HG02623 (cell line): ENCODE data around the gene KRTAP2-1.
"Not testable (repeated sequence)": the region's sequence is repeated elsewhere in the genome, so short reads cannot be mapped to it uniquely, and the experiment has no call there.

Experiments
- ATAC-seq: cut with Tn5 transposase; IDR thresholded peaks from one replicate; pipeline ENCODE4 v1.9.1; 2021; ENCODE audit warnings: moderate library complexity; ENCODE audit not compliant: unreplicated experiment

KRTAP2-1 gene, protein sequence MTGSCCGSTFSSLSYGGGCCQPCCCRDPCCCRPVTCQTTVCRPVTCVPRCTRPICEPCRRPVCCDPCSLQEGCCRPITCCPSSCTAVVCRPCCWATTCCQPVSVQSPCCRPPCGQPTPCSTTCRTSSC

DNA sequence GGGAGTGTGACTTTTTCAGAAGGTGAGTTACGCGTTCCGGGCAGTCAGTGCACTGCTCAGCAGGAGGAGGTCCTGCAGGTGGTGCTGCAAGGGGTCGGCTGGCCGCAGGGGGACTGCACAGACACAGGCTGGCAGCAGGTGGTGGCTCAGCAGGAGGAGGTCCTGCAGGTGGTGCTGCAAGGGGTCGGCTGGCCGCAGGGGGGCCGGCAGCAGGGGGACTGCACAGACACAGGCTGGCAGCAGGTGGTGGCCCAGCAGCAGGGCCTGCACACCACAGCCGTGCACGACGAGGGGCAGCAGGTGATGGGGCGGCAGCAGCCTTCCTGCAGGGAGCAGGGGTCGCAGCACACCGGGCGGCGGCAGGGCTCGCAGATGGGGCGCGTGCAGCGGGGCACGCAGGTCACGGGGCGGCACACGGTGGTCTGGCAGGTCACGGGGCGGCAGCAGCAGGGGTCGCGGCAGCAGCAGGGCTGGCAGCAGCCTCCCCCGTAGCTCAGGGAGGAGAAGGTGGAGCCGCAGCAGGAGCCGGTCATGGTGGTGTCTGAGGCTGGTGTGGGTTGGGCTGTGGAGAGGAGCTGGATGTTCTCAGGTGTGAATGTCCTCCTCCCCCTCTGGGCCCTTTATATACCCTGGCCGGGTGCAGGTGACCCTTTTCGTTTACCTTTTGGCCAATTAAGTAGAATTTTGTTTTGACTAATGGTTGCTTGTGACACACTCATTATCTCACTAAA lies at the start of gene KRTAP2-1:
Gene KRTAP2-1 (minus strand): TSS at position 582 of the 731 bp plus-strand sequence. CDS start 49 bp downstream, at position 533.
- not testable (repeated sequence) for ATAC-seq

DNA sequence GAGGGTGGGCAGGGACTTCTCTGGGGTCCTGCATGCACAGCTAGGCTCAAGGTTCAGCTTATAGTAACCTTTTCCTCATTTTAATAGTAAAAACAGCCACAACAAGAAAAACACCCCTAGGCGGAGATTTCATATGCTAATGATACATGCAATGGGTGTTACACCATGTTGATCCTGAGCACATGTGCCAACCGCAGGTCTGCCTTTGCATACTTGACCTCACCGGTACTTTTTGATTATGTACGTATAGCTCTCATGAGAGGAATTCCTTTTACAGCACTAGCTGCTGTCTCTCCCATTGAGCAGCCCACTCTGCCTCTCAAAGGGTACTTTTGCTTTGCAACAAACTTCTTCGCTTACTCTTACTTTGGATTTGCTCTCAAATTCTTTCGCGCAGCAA lies 48.9 kb upstream of the KRTAP2-1 start:
- no peak for ATAC-seq

DNA sequence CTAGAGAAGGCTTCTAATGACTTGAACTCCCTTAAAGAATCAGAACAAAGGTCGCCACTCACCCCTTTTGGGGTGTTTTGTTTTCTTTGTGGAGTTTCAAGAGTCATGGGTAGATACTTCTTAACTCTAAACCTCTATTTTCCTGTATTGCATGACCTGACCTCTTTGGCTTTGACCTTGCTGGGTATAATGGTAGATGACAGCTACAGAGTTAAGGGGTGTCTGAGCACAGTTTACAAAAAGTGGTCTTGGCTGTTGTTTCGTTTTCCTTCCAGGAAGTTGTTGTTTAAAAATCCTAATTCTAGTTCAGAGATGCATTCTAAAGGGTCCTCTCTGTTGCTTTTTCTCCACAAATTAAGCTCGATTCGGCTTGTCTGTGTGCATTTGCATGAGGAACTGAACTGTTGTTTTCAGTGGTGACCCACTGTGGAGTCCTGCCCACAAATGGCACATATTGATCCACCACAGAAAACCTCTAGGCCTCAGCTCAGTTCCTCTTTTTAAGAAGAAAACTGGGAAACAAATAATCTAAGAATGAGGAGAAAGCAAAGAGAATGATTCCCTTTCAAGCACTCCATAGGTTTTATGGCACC lies 41.7 kb upstream of the KRTAP2-1 start:
- not testable (repeated sequence) for ATAC-seq

DNA sequence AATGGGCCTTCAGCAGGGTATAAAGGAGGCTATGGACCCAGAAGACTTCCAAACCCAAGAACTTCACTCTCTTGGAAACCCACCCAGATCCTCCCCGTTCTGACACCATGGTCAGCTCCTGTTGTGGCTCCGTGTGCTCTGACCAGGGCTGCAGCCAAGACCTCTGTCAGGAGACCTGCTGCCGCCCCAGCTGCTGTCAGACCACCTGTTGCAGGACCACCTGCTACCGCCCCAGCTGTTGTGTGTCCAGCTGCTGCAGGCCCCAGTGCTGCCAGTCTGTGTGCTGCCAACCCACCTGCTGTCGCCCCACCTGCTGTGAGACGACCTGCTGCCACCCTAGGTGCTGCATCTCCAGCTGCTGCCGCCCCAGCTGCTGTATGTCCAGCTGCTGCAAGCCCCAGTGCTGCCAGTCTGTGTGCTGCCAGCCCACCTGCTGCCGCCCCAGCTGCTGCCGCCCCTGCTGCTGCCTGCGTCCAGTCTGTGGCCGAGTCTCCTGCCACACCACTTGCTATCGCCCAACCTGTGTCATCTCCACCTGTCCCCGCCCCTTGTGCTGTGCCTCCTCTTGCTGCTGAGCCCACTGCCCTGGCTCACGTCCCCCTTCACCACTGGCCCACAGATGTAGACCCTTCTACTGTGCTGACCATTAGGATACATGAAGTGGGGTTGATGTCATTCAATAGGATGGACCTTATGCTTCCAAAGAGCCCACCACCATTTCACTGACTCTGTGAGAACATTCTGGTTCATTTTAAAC lies 37.2 kb upstream of the KRTAP2-1 start, which contains the start of gene KRTAP4-7:
Gene KRTAP4-7 (plus strand): TSS at position 51 of the 757 bp plus-strand sequence. CDS start 57 bp downstream, at position 108.
- ATAC-seq: not testable (repeated sequence)

DNA sequence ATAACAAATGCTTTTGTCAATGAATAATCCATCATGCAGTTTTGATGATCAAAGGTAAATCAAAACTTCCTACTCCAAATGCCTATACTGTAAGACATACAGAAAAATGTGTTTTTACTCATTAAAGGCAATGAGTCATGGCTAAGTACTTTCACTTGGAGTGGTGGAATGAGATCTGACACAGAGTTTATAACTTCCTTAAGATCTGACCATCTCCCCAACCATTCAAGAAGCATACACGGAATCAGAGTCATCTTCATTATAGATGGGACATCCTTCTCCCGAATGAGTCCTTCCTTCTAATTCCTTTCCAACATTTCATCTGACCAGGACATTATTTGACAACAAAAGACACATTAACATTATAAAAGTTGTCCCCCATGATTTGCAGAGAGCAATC lies 36.3 kb upstream of the KRTAP2-1 start:
- ATAC-seq: not testable (repeated sequence)

DNA sequence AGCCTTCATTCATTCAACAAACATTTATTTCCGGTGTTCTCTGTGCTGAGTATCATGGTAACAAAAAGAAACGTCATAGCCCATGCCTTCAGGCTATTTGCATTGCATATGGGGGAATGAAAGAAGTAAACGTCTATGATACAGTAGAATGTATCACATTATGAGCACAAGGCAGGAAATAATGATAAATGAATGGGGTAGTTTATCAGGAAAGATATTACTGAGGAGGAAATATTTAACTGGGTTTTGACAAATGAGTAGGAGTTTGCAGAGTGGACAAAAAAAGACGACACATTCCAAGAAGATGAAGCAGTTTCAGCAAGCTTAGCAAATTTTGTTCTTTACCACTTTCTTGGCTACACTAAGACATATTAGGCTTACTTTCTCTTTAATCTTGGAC lies 35.5 kb upstream of the KRTAP2-1 start:
- no peak for ATAC-seq

DNA sequence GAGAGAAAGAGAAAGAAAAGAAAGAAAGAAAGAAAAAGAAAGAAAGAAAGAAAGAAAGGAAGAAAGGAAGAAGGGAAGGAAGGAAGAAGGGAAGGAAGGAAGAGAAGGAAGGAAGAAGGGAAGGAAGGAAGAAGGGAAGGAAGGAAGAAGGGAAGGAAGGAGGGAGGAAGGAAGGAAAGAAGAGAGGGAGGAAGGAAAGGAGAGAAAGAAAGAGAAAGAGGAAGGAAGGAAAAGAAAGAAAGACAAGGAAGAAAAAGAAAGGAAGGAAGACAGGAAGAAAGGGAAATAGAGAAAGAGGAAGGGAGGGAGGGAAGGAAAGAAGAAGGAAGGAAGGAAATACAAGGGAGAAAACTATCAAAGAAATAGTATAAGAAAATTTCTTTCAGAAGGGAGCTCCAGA lies 29.7 kb upstream of the KRTAP2-1 start:
- no peak for ATAC-seq

DNA sequence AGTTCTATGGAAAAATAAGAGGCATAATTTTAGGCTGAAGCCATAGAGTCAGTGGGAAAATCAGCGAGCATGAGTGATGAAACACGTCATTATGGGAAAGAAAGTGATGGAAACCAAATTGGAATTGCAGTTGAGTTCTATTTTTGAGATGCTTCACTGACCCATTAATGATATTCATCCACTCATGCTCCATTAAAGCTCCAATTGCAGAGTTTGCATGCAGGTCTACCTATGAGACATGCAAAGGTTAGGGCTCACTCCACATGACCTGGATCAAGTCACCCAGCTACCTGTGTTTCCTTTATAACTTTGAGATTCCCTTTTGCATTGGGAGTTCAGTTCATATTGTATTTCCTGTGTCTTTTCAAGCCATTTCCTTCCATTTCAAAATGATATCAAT lies 26.6 kb upstream of the KRTAP2-1 start:
- ATAC-seq: no peak

DNA sequence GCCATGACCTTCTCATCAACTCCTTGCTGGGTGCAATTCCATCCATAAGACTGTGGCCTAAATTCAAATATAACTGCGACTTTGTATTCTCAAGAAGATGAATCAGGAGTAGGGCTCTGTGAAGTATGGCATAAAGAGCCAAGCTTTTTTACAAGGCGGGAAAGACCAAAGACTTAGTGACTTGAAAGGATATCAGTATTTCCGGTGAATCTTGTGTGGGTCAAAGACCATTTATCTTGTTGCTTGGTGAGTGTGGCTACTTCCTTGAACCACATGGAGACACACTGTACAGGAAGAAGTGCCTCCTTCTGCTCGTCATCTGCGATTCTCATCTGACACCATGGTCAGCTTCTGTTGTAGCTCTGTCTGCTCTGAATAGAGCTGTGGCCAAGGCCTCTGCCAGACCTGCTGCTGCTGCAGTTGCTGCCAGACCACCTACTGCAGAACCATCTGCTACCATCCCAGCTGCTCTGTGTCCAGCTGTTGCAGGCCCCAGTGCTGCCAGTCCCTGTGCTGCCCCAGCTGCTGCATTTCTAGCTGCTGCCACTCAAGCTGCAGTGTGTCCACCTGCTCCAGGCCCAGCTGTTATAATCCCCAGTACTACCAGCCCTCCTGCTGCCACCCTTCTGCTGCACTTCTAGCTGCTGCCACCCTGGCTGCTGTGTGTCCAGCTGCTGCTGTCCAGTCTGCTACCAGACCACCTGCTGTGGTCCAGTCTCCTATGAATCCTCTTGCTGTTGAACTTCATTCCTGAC lies 24.7 kb upstream of the KRTAP2-1 start:
- no peak for ATAC-seq

DNA sequence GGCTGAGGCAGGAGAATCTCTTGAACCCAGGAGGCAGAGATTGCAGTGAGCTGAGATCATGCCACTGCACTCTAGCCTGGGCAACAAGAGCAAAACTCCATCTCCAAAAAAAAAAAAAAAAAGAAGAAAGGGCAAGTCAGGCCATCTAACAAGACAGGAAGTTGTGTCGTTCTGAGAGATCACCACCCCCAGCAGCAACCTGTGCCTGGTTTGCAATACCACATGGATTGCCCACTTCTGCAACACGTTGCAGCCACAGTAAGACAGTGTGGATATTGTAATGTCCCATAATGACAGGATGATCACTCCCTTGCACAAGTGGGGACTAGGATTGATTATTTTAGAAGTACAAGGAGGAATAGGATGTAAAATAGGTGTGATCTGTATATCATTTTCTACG lies 21.9 kb upstream of the KRTAP2-1 start:
- ATAC-seq: no peak

DNA sequence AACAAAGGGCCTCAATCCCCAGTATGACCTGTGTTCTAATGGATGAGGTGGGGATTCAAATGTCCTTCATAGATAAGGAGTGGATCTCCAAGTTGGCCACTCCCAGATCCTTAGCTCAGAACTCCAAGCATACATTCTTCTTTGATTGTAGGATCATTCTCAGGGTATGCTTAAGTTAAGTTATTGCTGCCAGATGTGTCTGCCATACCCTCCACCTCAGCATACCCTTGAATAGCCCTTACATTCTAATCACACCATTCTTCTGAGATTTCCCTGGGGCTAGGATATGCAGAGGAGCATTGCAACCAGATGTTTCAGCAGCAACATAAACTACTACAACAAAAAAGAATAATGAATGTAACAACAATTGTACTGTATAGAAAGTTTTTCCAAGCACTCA lies 20.2 kb upstream of the KRTAP2-1 start:
- ATAC-seq: no peak

DNA sequence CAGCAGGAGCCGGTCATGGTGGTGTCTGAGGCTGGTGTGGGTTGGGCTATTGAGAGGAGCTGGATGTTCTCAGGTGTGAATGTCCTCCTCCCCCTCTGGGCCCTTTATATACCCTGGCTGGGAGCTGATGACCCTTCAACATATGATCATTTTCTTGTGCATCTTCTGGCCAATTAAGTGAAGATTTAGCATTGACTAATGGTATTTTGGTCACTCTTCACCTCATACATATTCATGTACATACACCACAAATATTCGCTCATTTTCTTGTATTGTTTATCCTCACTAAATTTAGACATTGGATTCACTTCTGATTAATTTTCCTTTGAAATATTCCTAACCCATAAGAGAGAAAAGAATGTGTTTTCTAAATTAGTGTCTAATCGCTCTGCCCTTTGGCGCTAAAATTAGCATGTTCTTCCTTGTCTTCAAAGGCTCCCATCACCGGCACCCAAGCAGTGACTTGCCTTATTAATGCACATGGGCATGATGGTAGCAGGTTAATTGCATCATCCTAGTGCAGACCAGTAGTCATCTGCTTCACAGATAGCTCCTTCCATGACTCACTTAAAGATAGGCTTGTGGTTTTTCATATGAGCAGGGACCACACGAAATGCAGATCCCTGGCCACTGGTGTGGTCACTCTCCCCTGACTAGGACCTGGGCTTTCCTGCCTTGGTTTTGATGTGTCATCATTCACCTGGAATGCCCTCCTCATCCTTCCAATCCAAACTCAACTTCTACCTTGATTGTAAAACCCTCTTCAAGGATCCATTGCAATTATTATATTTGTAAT lies 18.9 kb upstream of the KRTAP2-1 start, which contains the start of gene KRTAP2-4:
Gene KRTAP2-4 (minus strand): TSS at position 51 of the 796 bp plus-strand sequence. CDS start 34 bp downstream, at position 17.
- ATAC-seq: no peak

DNA sequence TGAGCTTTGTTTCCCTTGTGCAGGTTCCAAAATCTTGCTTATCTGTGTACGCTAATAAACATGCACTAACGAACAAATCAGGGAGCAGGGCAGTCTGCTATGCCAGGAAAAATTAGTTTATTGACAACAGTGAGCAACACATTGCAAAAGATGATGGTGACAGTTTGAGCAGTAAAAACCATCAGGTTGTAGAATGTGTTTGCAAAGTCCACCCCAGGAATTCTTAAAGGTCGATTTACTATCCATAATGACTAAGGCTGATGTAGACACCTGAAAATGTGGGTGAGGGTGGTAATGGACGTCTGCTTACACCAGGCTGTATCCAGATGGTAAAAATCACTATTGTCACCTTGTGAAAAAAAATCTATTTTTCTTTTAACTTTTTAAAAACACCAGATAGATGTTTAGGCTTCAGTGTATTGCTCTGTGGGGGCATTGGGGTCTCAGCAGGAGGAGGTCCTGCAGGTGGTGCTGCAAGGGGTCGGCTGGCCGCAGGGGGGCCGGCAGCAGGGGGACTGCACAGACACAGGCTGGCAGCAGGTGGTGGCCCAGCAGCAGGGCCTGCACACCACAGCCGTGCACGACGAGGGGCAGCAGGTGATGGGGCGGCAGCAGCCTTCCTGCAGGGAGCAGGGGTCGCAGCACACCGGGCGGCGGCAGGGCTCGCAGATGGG lies 18.0 kb upstream of the KRTAP2-1 start:
- not testable (repeated sequence) for ATAC-seq

DNA sequence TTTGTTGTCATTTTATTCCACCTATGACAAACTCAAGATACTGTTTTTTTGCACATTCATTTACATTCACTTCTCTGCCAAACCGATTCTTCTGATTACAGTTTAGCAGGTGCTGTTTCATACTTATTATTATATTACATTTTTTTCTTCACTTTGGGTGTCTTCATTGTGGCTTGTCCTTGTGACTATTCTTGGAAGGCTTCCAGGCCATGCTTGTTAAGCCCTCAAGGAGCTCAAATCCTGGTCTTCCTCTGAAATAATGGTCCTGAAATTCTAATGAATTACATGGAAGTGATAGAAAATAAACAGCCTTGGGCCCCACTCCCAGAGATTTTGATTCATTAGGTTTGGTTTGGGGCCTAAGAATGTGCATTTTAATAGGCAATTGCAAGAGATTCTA lies 17.2 kb upstream of the KRTAP2-1 start:
- no peak for ATAC-seq

DNA sequence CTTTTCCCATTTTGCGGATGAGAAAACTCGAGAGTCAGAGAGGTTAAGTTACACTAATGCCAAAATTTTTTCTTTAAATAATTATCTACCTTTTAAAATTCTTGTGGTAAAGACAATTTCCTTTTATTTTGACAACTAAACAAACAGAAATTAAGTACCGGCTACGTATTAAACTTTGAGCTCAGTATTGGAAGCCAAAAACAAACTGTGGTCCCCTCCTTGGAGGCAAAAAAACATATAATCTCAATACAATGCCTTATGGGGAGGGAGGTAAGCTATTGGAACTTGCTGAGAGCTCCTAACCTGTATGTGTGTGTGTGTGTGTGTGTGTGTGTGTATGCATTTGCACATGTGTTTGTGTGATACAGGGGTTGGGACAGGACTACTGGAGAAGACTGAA lies 16.3 kb upstream of the KRTAP2-1 start:
- ATAC-seq: no peak

DNA sequence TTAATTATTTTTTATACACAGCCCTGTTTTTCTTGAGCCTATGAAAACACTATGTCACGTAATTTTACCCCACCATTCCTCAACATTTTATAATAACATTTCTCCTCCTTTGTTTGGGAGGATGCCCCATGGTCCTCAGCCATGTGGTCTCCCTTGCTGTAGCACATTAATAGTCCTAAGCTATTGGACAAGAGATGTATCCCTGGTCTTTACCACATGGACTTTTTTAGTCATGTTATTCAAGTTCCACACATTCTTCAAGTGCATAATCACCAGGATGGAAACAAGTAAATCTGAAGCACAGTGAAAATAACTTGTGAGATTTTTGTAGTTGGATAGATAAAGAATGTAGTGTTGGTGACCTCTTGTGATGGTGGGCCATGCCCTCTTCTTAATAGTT lies 14.8 kb upstream of the KRTAP2-1 start:
- ATAC-seq: no peak

DNA sequence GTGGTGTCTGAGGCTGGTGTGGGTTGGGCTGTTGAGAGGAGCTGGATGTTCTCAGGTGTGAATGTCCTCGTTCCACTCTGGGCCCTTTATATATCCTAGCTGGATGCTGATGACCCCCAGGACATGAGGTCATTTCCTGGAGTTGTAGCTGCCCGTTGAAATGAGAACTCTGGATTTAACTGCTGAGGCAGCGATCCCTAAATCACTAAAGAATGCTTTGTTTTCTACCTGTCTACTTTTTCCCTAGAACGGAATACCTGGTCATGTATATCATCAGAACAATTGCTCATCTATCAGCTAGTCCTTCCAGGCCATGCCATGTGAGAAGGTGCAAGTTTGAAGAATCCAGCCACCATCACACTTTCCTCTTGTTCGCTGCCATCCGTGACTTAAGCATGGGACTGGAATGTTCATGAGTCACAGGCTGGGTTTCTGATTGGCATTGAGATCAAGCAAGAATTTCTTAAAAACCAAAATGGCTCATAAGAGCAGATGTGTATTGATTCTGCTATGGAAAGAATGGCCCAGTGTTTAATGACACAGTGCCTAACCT lies 13.0 kb upstream of the KRTAP2-1 start, which contains the start of gene KRTAP2-3:
Gene KRTAP2-3 (minus strand): TSS at position 63 of the 553 bp plus-strand sequence. CDS start 64 bp downstream, outside the sequence.
- no peak for ATAC-seq

DNA sequence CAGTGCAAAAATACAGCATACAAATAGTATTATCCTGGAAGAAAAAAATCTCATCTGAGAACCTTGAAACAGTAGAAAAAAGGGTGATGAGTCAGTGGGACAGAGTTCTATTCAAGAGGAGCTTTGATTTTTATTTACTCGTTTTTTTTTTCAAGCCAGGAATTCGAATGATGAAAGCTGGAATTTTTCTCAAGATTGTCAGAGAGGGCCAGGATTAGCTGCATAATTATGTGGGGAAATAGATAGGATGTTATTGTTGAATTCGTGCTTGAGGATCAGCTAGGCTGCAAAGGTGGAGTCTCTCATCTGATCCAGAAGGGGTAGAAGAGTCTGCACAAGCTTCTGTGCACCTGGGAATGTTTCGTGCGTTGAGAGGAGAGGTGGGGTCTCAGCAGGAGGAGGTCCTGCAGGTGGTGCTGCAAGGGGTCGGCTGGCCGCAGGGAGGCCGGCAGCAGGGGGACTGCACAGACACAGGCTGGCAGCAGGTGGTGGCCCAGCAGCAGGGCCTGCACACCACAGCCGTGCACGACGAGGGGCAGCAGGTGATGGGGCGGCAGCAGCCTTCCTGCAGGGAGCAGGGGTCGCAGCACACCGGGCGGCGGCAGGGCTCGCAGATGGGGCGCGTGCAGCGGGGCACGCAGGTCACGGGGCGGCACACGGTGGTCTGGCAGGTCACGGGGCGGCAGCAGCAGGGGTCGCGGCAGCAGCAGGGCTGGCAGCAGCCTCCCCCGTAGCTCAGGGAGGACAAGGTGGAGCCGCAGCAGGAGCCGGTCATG lies 12.3 kb upstream of the KRTAP2-1 start:
- ATAC-seq: not testable (repeated sequence)
